ENCODE results near the gene LGR6. TPM values are rescaled to one million over a fixed set of nuclear protein-coding genes. Genes with fewer than 3 reads are reported as not detected.

LGR6 gene
- total and polyA plus RNA-seq, 10 of the 15 experiments (the other 5 are each of a cell fraction or from before 2014, with no cell fraction given) = not detected

- no peak overlapping the region for H2AFZ ChIP-seq (ENCODE audit: control insufficient read depth, low read depth, low read length)
- H3K27me3 ChIP-seq (replicated peaks in 1 of 2; ENCODE audit: control insufficient read depth in 2 of 2, insufficient read depth in 2 of 2, low read length in 1 of 2) = peaks cover 11 to 15% of the 10 kb centered on the region in 2 experiments
- no peaks in the 10 kb centered on the region for H3K4me1 ChIP-seq (ENCODE audit: control insufficient read depth, insufficient read depth, low read length)
- intact Hi-C loops (cut with micrococcal nuclease; ENCODE audit: unreplicated experiment) (no loop called here), in situ Hi-C loops (cut with MboI) (no loop called here)
- no peak overlapping the region for H3K27ac ChIP-seq (ENCODE audit: control insufficient read depth, insufficient read depth)
- CTCF ChIA-PET = no interaction called here
- peak in 1 of 3 experiments; percentile 3; a peak in 1 of 6 replicates for TF ChIP-seq CTCF (IDR thresholded peaks at IDR 0.05 in 2 of 3, conservative IDR thresholded peaks at IDR 0.05 in 1 of 3; ENCODE audit: control insufficient read depth in 2 of 3, extremely low read depth in 1 of 3, insufficient read depth in 1 of 3, low read depth in 3 of 3, low read length in 3 of 3)
- no peak for TF ChIP-seq POLR2AphosphoS5 (IDR thresholded peaks at IDR 0.05; ENCODE audit: low read length)
- no peak for TF ChIP-seq E2F4 (IDR thresholded peaks at IDR 0.05; ENCODE audit: low read depth, low read length)
- RAD21 ChIA-PET (ENCODE audit: unreplicated experiment) = no interaction called here
- FAIRE-seq (no peak), DNase-seq (ENCODE audit: low read depth, low spot score) (no peak), ATAC-seq (peak; percentile 44; the same call in 1 of the 3 replicates)
- H3K36me3 ChIP-seq (ENCODE audit: control insufficient read depth in 2 of 2, insufficient read depth in 2 of 2, low read length in 1 of 2) = no peaks in the 10 kb centered on the region
- 15% methylated on average over 8 of the region's 8 CpGs for WGBS (ENCODE audit: insufficient coverage, insufficient replicate concordance, low lambda C conversion rate, missing lambda C conversion rate)
- no peaks in the 10 kb centered on the region for H3K9me3 ChIP-seq (replicated peaks; ENCODE audit: control insufficient read depth, insufficient read depth, low read length)
- POLR2A ChIA-PET = no interaction called here
- H3K4me3 ChIP-seq = no peak overlapping the region
- no peaks in the 10 kb centered on the region for H3K79me2 ChIP-seq (ENCODE audit: control insufficient read depth, insufficient read depth, low read length)
- no peak overlapping the region for H3K9ac ChIP-seq (ENCODE audit: control insufficient read depth, insufficient read depth, low read length)
- SMC1A ChIA-PET (ENCODE audit: uncharacterized antibody, unreplicated experiment) = no interaction called here
- no TSS peak for BruUV-seq (replicated peaks)
- H3K4me2 ChIP-seq (ENCODE audit: control insufficient read depth, insufficient read depth) = no peak overlapping the region
- H4K20me1 ChIP-seq (ENCODE audit: control insufficient read depth, insufficient read depth) = no peaks in the 10 kb centered on the region
These were observed 19.9 kb downstream of the LGR6 start for GRCh38 chr1:202213361-202214088.
